ENCODE data around the gene CD55.

CD55 gene, protein sequence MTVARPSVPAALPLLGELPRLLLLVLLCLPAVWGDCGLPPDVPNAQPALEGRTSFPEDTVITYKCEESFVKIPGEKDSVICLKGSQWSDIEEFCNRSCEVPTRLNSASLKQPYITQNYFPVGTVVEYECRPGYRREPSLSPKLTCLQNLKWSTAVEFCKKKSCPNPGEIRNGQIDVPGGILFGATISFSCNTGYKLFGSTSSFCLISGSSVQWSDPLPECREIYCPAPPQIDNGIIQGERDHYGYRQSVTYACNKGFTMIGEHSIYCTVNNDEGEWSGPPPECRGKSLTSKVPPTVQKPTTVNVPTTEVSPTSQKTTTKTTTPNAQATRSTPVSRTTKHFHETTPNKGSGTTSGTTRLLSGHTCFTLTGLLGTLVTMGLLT

DNA sequence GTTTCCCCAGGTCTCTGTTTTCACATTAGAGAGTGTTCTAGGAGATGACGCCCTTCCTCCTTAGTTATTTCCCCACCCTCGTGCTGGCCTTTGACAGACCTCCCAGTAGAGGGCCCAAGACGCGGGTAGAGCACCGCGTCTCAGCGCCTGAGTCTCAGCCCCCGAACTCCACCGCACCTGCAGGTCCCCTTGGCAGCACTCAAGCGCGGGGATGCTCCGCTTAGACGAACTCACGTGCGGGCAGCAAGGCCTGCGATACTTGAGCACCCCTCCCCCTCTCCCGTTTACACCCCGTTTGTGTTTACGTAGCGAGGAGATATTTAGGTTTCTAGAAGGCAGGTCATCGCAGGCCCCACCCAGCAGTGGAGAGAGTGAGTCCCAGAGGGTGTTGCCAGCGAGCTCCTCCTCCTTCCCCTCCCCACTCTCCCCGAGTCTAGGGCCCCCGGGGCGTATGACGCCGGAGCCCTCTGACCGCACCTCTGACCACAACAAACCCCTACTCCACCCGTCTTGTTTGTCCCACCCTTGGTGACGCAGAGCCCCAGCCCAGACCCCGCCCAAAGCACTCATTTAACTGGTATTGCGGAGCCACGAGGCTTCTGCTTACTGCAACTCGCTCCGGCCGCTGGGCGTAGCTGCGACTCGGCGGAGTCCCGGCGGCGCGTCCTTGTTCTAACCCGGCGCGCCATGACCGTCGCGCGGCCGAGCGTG lies at the start of gene CD55:
CD55 (plus strand) TSS at position 600 of the 711 bp plus-strand sequence; CDS start at position 688, 88 bp downstream.
- peak; percentile 96 for DNase-seq

- no peak for DNase-seq
Observed at GRCh38 chr1:207274882-207275281, 46.6 kb upstream of the CD55 start.

GRCh38 chr1:207276465-207276864 lies 45.0 kb upstream of the CD55 start:
- no peak for DNase-seq

DNA sequence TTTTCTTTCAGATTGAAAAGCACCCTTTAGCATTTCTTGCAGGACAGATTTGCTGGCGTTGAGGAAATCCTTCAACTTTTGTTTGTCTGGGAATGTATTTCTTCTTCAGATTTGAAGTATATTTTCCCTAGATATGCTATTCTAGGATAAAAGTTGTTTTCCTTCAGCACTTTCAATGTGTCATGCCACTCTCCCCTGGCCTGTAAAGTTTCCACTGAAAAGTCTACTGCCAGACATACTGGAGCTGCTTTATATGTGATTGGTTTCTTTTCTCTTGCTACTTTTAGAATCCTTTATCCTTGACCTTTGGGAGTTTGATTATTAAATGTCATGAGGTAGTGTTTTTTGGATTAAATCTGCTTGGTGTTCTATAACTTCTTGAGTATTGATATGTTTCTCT lies 44.2 kb upstream of the CD55 start:
- DNase-seq: no peak

- no peak for DNase-seq
Observed at GRCh38 chr1:207279652-207280051, 41.8 kb upstream of the CD55 start.

GRCh38 chr1:207280706-207281105 lies 40.8 kb upstream of the CD55 start:
- no peak for DNase-seq

GRCh38 chr1:207282058-207282457 lies 39.4 kb upstream of the CD55 start:
- no peak for DNase-seq

DNA sequence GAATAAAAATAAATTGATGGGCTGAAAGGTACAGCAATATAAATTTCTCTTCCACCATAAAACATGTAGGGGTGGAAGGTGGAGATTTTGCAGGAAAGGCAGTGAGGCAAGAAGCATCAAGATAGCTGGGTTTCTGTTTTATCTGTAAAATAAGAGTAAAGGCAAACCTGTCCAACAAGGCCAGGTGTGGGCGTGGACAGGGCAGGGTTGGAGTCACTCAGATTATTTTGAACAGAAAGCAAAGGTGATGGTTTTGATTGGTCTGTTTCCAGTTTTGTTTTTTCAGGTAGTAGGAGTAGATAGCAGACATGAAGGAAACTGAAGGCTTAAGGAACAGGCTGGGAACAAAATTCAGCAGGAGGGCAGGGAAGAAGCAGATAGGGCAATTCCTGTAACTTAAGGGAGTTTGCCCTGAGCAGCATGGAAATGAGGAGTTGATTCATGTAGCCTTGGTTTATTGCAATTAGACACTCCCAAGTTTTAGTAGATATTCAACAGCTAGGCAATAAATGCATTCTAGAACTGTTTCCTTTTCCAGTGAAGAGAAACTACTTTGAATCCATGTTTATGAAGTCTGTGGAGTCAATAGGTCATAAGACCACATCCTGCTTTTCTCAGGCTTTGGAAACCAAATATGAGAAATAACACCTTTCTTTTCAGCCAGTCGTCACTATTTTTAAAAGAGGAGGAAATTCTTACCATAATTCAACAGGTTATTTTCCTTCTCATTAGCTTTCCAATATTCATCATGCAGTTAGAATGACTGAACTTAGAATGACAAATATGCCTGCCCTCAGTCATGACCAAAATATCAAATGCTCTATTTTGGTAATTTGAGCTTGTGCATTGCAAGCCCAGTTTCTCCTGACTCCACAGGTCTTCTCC lies 38.7 kb upstream of the CD55 start:
- DNase-seq: no peak

DNA sequence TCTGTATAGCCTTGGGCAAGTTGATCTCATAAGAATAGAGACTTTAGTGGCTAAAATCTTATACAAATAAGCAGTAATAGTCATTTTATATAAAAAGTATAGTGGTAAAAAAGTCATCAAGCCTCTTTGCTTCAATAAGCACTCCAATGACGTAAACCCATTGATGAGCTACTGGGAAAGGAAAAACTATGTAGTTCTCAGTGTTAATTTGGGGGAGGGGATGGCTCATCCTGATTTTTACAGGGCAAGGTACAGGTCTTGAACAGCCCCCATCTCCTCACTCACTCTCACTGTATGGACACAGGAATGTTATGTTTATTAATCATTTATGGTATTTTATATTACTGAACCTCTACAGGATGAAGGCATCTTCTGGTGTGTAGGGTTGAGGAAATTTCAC lies 38.1 kb upstream of the CD55 start:
- no peak for DNase-seq

DNA sequence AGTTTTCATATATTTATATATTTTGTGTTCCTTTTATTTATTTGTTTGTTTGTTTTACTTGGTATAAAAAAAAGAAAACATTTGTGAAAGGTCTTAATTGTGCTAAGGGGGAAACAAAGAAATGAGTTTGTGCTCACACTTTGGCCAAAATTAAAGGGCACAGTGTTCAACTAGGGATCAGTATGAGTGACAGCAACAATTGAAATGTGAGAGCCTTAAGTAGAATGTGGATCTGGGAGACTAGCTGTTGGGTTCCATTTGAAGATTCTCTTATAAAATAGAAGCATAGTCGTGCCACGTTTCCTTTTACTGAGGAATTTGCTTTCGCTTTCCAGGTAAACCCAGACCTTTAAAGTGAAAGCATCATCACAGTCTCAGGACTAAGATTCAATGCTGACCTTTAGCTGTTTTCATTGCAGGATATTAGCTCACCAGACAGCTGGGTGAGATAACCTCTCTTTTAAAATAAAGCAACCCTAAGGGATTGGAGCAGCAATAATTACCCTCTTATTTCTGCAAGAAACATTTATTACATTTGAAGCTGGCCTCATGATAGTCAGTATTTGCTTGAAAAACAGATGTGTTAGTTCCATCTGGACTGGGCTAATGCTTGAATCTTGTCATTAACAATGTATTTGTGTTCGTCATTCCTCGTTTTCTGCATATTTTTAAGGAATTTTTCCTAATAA lies 37.1 kb upstream of the CD55 start:
- no peak for DNase-seq

DNA sequence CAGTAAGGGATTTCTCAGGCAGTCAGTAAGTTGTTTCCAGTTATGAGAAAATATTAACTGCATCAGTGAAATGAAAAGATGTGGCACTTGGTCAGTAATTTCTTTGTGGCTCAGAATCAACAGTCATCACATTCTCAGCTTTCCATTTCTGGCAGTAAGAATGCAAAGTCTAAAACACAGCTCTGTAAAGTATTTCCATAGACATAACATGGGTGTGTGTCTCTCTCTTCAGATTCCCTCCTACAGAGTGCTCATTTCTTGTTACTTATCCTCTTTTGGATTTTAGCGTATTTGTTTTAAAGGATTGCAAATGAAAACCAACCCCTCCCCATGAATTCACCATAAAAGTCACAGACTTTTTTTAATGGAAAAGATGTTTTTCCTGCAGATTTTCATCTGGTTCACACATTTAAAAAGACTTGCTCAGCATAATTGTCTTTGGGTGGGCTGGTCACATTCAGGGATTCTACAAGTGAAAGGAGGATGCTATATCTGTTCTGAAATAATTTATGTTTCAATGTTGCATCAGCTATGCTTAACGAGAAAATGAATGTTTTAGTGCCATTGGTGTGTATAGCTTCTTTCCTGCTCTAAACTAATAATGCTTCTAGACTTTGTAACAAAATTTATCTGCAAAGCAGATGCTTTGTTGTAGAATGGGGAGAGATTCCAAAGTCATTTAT lies 34.6 kb upstream of the CD55 start:
- no peak for DNase-seq

DNA sequence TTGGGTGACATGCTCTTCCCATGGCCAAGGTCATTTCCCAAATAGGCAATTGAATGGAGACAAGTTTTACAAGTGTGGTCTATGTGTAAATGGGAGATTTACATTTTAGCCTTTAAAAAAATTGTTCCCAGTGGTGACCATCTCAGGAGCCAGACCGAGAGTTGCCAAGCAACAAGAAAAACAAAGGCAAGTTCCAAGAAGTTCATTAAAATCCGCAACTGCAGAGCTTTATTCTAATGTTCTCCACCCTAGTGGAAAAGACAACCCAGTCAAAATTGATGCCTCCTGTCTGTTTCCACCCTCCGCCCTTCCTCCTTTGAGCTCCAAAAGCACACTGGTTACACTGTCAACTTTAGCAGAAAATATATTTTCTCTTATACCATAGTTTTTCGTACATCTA lies 33.2 kb upstream of the CD55 start:
- no peak for DNase-seq

DNA sequence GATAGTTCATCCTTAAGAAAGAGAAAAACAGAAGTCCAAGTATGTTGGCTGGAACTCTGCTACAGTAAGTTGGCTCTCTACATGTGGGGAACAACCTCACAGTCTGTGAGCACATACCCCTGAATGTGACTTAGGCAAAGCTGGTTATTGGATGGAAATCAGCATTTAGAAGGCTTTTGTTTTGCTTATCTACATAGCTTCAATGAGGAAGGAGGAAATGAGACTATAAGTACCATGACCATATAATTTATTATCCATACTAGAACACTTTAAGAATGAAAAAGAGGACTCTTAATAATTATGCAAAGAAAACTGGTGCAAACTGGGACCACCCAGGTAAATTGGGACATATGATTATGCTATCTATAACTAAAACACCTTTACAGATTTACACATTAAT lies 31.7 kb upstream of the CD55 start:
- no peak for DNase-seq

DNA sequence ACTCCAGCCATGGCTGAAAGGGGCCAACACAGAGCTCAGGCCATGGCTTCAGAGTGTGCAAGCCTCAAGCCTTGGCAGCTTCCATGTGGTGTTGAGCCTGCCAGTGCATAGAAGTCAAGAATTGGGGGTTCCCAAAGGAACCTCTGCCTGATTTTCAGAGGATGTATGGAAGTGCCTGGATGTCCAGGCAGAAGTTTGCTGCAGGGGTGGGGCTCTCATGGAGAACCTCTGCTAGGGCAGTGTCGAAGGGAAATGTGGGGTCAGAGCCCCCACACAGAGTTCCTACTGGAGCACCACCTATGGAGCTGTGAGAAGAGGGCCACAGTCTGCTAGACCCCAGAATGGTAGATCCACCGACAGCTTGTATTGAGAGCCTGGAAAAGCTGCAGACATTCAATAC lies 29.8 kb upstream of the CD55 start:
- DNase-seq: no peak

- no peak for DNase-seq
Observed at GRCh38 chr1:207298186-207298585, 23.3 kb upstream of the CD55 start.

DNA sequence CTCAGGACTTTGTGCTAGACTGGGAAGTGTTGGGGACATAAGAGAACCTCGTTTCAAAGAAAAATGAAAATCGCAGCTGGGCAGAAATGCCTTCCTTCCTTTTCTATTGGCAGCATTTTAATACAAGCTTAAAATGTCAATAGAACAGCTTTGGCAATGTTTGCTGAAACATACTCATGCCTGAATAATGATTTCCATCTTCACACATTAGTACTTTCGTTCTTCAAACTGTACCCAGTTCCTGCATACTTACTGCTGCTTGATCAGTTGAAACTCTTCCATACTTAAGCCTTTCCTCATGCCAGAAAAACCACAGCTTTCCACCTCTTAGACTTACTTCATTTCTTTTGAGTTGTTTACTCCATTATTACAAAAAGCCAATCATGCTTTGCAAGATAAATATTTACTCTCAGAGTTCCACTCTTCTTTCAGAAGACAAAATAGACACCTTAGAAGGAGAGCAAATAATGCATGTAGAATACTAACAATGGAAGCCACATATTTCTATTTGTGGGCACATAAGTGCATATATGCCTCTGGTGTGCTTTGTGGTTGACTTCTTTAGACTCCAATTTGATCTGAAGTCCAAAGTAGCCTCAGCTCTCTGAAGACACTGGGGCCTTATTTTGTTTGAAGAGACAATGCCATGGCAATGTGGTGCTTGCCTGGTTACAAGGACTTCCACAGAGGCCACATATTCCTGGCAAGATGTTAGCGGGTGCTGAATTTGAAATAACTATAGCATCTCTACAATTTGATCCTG lies 22.7 kb upstream of the CD55 start:
- no peak for DNase-seq

DNA sequence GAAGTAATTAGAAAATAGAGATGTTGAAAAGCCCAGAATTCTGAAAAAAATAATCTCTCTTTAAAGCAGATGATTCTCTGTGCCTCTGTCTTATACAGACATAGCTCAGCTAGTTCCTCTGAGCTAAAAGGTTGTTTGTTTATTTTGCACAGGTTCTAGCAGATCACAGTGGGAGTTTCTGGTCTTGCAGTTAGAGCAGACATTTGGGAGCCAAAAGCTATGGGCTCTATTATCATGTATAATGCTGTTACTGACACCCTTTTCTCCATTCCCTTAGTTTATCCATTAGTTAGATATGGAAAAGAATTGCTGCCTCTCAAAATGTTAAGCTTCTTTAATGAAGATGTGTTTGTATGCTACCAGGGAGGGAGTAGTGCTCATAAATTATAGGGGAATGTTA lies 20.5 kb upstream of the CD55 start:
- no peak for DNase-seq

DNA sequence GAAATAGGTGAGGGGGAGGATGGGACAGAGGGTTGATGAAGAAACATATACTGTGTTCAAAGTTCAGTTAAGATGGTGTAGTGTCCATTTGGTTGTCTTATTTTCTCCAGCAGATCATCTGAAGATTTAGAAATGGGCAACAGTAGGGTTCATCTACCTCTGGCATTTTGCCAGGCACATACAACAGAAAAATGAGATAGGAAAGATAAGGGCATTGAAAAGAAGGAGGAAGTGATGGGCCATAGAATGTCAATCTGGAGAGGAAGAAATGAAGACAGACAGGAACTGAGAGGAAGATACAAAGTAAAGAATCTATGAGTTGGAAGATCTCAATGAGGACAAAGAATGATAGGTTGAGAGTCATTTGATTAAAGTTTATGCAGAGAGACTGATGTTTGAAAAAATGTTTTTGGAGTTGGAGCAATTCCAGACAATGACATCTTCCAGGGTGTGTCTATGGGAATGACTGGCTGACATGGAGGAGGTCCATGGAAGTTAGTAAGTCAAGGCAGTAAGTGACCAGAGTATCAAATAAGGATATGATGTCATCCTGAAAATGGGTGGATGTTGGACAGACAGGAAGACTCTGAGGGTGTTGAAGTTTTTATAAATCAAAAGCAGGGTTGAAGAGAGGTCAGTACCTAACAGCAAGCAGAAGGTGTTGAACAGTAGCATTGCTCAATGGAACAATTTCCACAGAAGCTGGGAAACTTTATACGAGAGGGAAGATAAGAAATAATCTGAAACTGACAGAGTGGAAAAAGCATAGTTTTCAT lies 18.7 kb upstream of the CD55 start:
- no peak for DNase-seq

DNA sequence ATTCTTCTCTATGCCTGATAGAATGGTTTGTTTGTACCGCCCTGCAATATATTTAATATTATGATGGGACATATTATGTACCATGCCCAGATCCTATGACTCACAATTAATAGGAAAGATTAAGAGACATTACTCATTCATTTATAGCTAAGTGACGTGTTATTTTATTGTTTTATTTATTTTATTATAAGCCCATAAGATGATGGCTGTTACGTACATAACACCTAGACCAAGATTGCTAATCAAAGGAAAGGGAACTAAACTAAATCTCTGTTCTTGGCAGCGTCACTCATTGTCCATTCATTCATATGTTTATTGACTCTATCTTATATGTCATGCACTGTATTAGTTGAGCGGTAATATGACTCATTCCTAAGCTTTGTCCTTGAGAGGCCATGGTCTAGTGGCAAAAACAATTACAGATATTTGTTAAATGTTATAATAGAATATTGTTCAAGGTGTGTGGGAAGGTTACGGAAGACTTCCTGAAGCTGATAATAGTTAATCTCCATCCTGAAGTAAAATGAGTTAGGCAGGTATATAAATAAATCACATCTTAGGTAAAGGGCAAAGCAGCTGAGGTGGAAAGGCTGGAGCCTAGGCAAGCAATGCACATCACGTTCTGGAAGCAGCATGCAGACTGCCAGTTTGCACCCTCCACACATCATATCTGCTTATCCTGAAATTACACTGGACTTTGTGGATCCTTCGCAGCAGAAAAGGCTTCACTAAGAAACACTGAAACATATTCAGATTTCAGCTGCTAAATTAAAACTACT lies 16.6 kb upstream of the CD55 start:
- no peak for DNase-seq

GRCh38 chr1:207305489-207305873 lies 16.0 kb upstream of the CD55 start:
- DNase-seq: no peak

Measured in activated CD4-positive, alpha-beta T cell treated with anti-CD3 and anti-CD28 coated beads for 4 hours (primary cell).